NCI-H2171 (cell line): Measurements from ENCODE around the gene SMARCC1.
"Not testable (repeated sequence)": the region's sequence is repeated elsewhere in the genome, so short reads cannot be mapped to it uniquely, and the experiment has no call there.

Experiments used
- DNase-seq: peaks from one replicate; lab custom pipeline; 2025; lab: John Stamatoyannopoulos, UW

SMARCC1 gene

DNA sequence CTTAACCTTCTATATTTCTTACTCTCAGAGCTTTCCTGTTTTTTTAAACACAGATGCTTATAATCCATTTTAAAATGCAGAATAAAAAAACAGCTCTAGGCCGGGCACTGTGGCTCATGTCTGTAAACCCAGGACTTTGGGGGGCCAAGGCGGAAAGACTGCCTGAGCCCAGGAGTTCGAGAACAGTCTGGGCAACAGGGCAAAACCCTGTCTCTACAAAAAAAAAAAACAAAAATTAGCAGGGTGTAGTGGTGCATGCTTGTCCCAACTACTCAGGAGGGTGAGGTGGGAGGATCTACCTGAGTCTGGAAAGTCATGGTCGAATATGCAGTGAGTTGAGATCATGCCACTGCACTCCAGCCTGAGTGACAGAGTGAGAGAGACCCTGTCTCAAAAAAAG is 15.5 kb downstream of the SMARCC1 start:
- DNase-seq = no peak

DNA sequence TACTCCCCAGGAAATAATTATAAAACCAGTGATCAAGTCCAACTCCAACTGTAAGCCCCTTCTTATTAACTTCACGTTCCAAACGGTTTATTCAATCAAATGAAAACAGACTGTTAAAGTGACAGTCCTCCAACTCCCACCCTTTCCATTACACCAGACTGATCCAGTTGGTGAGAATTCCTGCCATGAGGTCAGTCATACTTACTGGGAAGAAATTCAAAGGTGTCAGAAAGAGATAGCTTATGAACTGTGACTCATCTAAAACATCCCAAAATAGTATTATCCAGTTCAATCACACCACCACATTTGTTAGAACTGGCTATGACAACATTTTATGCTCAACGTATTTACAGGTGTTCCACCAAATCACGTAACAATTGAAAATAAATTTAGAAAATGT is 19.5 kb downstream of the SMARCC1 start:
- no peak for DNase-seq

- no peak for DNase-seq
Observed at GRCh38 chr3:47761046-47761445, 20.6 kb downstream of the SMARCC1 start.

DNA sequence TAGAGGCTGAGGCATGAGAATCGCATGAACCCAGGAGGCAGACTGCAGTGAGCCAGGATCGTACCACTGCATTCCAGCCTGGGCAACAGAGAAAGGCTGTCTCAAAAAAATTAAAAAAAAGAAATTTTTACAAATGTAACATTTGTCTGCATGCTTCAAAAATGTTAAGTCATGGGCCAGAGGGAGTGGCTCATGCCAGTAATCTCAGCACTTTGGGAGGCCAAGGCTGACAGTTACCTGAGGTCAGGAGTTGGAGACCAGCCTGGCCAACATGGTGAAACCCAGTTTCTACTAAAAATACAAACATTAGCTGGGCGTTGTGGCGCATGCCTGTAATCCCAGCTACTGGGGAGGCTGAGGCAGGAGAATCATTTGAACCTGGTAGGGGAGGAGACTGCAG is 21.5 kb downstream of the SMARCC1 start:
- not testable (repeated sequence) for DNase-seq

DNA sequence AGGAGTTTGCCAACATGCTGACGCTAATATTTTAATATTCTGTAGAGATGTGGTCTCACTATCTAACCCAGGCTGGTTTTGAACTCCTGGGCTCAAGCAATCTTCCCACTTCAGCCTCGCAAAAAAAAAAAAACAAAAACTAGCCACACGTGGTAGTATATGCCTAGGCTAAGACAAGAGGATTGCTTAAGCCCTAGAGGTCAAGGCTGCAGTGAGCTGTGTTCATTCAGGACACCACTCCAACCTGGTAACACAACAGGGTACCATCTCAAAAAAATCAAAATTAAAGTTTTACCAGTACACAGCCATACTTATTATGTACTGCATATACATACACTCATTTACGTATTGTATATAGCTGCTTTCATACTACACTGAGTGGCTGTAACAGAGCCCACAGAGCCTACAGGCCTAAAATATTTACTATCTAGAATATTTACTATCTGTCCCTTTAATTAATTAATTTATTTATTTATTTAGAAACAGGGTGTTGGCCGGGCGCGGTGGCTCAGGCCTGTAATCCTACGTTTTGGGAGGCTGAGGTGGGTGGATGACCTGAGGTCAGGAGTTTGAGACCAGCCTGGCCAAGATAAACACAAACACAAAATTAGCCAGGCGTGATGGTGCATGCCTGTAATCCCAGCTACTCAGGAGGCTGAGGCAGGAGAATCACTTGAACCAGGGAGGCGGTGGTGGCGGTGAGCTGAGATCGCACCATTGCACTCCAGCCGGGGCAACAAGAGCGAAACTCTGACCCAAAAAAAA is 23.2 kb downstream of the SMARCC1 start:
- no peak for DNase-seq

- DNase-seq = no peak
Observed at GRCh38 chr3:47752716-47753115, 29.0 kb downstream of the SMARCC1 start.

GRCh38 chr3:47750811-47751354 is 30.8 kb downstream of the SMARCC1 start:
- not testable (repeated sequence) for DNase-seq

GRCh38 chr3:47747558-47747957 is 34.1 kb downstream of the SMARCC1 start:
- DNase-seq = no peak

DNA sequence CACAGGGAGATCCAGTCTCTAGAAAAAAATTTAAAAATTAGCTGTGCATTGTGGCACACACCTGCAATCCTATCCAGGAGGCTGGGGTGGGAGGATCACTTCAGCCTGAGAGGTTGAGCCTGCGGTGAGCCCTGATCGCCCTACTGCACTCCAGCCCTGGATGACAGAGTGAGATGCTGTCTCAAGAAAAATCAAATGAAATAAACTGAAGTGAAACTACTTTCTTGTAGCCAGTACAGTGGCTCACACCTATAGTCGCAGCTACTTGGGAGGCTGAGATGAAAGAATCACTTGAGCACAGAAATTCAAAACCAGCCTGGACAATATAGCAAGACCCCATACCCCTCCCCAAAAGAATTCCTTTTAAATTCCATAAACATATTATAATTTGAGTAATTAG is 35.4 kb downstream of the SMARCC1 start:
- no peak for DNase-seq

GRCh38 chr3:47743855-47744254 is 37.8 kb downstream of the SMARCC1 start:
- no peak for DNase-seq

- not testable (repeated sequence) for DNase-seq
Observed at GRCh38 chr3:47743352-47743751, 38.3 kb downstream of the SMARCC1 start.

- no peak for DNase-seq
Observed at GRCh38 chr3:47741925-47742324, 39.8 kb downstream of the SMARCC1 start.

DNA sequence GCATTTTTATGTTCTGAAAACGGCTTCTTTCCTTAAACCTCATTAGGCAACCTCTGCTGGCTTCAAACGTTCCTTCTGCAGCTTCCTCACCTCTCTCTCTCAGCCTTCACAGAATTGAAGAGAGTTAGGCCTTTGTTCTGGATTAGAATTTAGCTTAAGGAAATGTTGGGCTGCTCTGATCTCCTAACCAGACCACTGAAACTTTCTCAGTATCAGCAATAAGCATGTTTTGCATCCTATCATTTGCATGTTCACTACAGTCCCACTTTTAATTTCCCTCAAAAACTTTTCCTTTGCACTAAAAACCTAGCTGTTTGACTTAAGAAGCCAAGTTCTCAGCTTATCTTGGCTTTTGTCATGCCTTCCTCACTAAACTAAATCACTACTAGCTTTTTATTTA is 49.5 kb downstream of the SMARCC1 start:
- no peak for DNase-seq

DNA sequence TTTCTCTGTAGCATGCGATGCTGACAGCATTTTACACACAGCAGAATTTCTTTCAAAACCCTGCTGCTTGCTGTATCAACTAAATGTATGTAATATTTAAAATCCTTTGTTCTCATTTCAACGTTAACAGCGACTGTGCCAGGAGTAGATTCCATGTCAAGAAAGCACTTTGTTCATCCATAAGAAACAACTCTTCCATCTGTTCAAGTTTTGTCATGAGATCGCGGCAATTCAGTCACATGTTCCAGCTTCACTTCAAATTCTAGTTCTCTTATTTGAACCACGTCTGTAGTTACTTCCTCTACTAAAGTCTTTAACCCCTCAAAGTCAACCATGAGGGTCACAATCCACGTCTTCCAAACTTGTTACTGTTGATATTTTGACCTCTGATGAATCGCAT is 50.6 kb downstream of the SMARCC1 start:
- no peak for DNase-seq

- no peak for DNase-seq
Observed at GRCh38 chr3:47722859-47723258, 58.8 kb downstream of the SMARCC1 start.

DNA sequence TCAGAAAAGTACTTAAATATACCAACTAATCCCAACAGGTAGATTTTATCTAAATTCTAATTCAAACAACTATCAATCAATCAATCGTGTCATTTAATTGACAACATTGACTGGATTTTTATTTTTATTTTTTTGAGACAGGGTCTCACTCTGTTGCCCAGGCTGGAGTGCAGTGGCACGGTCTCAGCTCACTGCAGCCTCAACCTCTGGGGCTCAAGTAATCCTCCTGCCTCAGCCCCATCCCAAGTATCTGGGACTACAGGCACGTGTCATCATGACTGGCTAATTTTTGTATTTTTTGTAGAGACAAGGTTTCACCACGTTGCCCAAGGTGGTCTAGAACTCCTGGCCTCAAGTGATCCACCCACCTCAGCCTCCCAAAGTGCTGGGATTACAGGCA is 64.2 kb downstream of the SMARCC1 start:
- DNase-seq = not testable (repeated sequence)

DNA sequence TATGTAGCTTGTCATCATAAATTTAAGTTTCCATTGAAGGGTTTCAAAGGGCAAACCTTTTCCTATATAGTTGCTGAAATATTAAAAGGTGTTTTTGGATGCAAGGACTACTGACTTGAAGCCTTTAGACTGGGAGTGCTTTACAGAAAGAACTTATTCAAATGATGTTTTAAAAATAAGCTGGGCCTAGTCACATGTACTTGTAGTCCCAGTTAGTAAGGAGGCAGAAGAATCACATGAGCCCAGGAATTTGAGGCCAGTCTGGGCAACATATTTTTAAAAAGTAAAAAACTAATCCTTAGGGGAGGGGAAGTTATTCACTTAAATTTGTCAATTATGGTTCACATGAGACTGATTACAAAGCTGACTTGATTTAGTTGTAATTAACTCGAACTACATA is 65.0 kb downstream of the SMARCC1 start:
- no peak for DNase-seq

GRCh38 chr3:47715928-47716327 is 65.8 kb downstream of the SMARCC1 start:
- DNase-seq = no peak

DNA sequence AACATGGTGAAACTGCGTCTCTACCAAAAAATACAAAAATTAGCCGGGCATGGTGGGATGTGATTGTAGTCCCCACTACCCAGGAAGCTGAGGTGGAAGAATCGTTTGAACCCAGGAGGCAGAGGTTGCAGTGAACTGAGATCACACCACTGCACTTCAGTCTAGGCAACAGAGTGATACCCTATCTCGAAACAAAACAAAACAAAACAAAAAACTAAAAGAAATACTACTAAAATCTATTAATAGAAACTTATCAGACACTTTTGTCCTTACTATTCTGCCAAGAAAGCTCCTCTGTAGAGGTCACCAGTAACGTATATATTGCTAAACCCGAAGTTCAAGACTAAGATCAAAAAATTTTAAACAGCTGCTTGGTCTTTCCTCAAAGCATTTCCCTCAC is 67.1 kb downstream of the SMARCC1 start:
- DNase-seq = no peak

- DNase-seq = no peak
Observed at GRCh38 chr3:47713655-47714054, 68.0 kb downstream of the SMARCC1 start.

DNA sequence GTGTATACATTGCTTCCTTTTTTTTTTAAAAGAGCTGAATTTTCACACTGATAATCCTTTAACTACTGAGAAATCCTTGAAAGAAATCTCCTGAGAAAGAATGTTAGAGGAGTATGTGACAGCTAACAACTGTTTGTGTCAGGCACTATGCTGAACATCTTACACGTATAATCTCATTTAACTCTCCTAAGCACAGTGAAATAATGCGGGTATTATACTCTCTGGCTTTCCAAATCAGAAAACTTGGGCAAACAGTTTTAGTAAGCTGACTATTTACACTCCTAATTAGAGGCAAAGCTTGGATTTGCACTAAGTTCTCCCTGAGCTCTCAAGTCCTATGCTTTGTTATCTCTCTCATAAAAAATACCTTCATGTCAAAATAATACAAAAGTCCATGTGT is 69.3 kb downstream of the SMARCC1 start:
- no peak for DNase-seq

- DNase-seq = no peak
Observed at GRCh38 chr3:47711596-47711995, 70.1 kb downstream of the SMARCC1 start.

DNA sequence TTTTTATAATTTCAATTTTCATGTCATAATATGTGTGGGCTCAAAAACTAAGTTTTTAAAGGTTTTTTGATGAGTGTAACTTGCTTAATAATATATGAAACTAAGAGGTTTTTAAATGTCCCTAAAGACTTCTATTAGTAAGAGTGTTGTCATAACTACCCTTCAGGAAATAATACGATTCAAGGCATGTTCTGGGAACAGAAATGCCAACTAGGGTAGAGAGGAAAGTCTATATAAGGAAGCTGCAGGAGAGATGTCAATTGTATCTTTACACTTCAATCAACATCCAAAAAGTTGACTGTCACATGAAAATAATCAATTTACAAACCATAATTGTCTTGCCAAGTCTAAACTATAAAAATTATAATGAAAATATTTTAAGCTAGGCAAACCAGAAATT is 76.3 kb downstream of the SMARCC1 start:
- no peak for DNase-seq

- no peak for DNase-seq
Observed at GRCh38 chr3:47704237-47704612, 77.5 kb downstream of the SMARCC1 start.
